HFFc6 (cell line): Measurements from ENCODE around the gene PNCK. TPM values are rescaled to one million over a fixed set of nuclear protein-coding genes. Genes with fewer than 3 reads are reported as not detected.

Experiments used
- DNase-seq: peaks from one replicate; pipeline ENCODE4 v3.0.0-alpha.2; 2018
- H3K27ac Mint-ChIP-seq: 2 replicates; pipeline ENCODE4 v1.8.0; 2020; ENCODE audit warnings: mild to moderate bottlenecking, mixed read lengths
- H3K27me3 Mint-ChIP-seq: 2 replicates; pipeline ENCODE4 v1.8.0; 2021; ENCODE audit warnings: mild to moderate bottlenecking, moderate library complexity, mixed read lengths; ENCODE audit not compliant: insufficient read depth
- H3K36me3 Mint-ChIP-seq: 2 replicates; pipeline ENCODE4 v1.8.0; 2021; ENCODE audit warnings: low read depth, mixed read lengths
- H3K4me1 Mint-ChIP-seq: 2 replicates; pipeline ENCODE4 v1.8.0; 2020; ENCODE audit warnings: low read depth, mixed read lengths
- H3K4me3 Mint-ChIP-seq: 2 replicates; pipeline ENCODE4 v1.8.0; 2020; ENCODE audit warnings: mild to moderate bottlenecking, moderate library complexity, mixed read lengths
- H3K9me3 Mint-ChIP-seq: 2 replicates; pipeline ENCODE4 v1.8.0; 2020; ENCODE audit warnings: mild to moderate bottlenecking, mixed read lengths
- total RNA-seq, 6 experiments: library from RNA; stranded (reverse); fragmentation: NEBNext Ultra II Directional; extraction: Animal tissue kit (Norgen Biotek cat#: 25700); gene quantifications; 2 replicates in 1 of 6; 3 replicates in 5 of 6; pipeline ENCODE4 v1.2.3, GENCODE V29; 2021
- TF ChIP-seq, protein P1 (sequence below): fragments of 200-600 bp; sonication (generic); IDR thresholded peaks from 2 replicates; pipeline ENCODE4 v1.5.0; 2021; ENCODE audit warnings: antibody characterized with exemption, mild to moderate bottlenecking

The PNCK gene
- total RNA-seq, 6 experiments from 2014 or later: 0.26 to 0.43 TPM; not detected in 4

DNA sequence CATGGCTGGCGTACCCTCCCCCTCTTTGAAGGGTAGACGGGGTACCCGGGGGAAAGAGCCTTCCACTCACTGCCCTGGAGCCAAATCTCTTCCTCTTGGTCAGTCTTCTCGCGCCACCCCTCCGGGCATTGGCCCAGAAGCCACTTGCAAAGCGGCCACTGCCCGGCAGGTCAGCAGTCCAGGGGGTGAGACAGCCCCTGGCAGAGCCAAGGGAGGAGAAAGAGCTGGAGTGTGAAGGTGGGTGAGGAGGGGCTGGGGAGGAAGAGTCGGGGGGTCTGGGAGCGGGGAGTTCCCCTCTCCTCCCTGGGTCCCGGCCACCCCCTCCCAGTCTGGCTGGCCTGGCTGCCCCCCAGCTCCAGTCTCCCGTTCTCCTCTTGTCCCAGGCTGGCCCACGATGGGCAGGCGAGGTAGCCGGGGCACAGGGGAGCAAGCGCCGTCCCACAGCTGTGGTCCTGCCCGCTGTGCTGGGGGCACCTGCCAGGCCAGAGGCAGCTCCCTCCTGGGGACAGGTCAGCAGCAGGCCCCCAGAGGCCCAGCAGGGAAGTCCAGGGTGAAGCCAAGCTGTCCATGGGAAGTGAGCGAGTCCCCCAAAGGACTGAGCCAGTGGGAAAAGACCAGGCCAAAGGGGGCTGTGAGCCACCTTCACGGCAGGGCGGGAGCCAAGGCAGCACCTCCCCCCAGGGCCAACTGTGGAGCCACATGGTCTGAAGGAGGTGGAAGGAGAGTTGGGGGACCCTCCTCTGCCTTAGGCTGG lies 48.2 kb downstream of the PNCK start:
- peaks cover 15% of the 10 kb centered on the region for H3K27me3 Mint-ChIP-seq
- no peaks in the 10 kb centered on the region for H3K36me3 Mint-ChIP-seq
- no peak overlapping the region for H3K4me3 Mint-ChIP-seq
- DNase-seq: no peak
- H3K9me3 Mint-ChIP-seq: no peaks in the 10 kb centered on the region
- H3K4me1 Mint-ChIP-seq: no peaks in the 10 kb centered on the region
- TF ChIP-seq, protein P1, sequence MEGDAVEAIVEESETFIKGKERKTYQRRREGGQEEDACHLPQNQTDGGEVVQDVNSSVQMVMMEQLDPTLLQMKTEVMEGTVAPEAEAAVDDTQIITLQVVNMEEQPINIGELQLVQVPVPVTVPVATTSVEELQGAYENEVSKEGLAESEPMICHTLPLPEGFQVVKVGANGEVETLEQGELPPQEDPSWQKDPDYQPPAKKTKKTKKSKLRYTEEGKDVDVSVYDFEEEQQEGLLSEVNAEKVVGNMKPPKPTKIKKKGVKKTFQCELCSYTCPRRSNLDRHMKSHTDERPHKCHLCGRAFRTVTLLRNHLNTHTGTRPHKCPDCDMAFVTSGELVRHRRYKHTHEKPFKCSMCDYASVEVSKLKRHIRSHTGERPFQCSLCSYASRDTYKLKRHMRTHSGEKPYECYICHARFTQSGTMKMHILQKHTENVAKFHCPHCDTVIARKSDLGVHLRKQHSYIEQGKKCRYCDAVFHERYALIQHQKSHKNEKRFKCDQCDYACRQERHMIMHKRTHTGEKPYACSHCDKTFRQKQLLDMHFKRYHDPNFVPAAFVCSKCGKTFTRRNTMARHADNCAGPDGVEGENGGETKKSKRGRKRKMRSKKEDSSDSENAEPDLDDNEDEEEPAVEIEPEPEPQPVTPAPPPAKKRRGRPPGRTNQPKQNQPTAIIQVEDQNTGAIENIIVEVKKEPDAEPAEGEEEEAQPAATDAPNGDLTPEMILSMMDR: no peak
- H3K27ac Mint-ChIP-seq: no peak overlapping the region

DNA sequence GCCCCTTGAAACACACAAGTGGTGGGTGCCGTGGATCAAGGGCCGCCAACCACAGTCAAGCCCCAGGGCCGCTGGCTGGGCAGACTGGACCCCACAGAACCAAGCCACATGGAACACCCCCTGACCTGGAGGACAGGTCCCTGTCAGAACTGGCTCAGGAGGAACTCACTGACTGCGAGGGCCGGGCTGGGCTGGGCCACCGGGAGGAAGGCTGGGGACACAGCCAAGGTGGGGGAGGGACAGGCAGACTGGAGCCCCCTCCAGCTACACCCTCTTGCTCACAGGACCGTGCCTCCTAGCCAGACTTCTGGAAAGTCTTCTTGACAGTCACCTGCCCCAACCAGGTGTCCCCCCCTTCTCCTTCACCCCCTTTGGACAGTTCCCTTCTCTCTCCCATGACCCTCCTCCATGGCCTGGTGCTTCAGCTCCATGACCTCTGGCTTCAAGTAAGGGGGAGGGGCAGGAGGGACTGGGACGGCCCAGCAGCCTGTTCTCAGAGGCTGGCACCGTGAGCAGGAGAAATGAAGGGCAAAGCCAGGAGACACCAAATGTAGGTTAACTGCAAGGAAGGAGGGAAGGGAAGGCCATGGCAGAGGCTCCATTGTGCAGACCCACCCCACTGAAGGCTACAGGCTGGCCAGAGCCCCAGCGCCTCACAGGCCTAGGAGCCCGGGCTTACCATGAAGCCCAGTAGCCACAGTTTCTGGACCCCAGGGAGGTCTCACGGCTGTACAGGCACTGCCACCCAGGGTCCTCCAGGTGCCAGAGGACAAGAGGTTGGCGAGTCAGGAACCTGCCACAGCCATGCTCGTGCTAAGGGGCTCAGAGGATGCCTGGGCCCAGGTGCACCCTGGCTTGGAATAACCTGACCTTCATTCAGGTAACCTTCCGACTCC lies 49.2 kb downstream of the PNCK start:
- Mint-ChIP-seq H3K36me3 (no peaks in the 10 kb centered on the region), H3K9me3 (no peaks in the 10 kb centered on the region), H3K4me1 (no peaks in the 10 kb centered on the region), H3K27me3 (peaks cover 11% of the 10 kb centered on the region), H3K4me3 (no peak overlapping the region), H3K27ac (no peak overlapping the region)
- TF ChIP-seq, protein P1: no peak
- DNase-seq: no peak

DNA sequence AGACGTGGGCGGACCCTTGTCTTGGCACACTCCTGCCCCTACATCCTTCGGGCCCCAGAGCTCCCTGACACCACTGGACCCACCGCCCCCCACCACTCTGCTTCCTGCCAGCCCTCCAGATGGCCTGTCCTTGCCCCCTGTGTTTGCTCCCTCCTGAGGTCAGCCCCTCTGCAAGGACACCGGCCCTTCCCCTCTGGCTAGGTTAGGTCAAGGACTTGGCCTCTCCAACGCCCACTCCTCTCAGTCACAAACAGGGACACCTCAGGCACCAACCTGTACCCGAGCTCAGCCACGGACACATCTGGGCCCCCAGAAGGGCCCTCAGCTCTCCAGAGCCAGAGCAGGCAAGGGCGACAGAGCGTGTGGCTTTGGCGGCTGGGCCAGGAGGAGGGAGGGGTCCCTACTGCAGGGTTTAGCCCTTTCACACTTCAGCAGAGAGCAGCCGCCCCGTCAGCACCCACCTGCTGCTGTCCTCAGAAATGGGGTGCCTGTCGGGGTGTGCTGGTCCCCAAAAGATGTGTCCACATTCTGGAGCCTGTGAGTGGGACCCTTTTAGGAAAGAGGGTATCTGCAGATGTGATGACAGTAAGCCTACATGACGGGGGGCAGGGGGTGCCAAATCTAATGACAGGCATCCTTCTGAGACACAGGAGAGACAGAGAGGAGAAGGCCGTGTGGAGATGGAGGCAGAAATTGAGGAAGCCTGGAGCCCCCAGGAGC lies 50.1 kb downstream of the PNCK start:
- no peaks in the 10 kb centered on the region for H3K9me3 Mint-ChIP-seq
- no peak overlapping the region for H3K4me3 Mint-ChIP-seq
- TF ChIP-seq, protein P1: no peak
- H3K4me1 Mint-ChIP-seq: no peaks in the 10 kb centered on the region
- H3K36me3 Mint-ChIP-seq: no peaks in the 10 kb centered on the region
- no peak overlapping the region for H3K27ac Mint-ChIP-seq
- no peak for DNase-seq
- H3K27me3 Mint-ChIP-seq: peaks cover 16% of the 10 kb centered on the region

DNA sequence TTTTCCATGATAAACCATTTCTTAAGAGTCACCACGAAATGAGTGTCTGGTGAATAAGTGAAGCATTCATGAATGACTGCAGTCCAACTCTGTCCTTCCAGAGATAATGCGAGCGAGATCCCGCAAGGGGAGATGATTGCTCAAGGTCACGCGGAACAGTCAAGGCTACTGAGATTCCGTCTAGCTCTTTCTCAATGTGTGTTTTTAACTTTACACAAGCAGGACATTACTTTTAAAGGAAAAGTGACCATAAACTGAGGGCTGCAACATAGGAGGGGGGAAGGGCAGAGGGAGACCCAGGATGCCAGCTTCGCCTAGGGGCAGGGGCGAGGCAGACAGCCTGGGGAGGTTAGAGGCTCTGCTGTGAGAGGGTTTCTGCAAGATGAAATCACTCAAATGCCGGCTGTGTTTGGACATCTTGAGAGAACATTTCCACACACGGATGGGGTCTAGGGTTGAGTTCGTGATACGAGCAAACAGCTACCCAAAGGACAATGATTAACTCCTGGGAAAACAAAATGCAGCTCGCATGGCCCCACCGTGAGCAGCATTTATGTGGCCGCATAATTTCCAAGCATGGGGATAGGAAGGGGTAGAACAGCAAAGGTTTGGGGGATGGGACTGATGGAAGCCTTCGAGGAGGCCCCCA lies 50.8 kb downstream of the PNCK start:
- Mint-ChIP-seq H3K36me3 (no peaks in the 10 kb centered on the region), H3K9me3 (no peaks in the 10 kb centered on the region), H3K4me1 (no peaks in the 10 kb centered on the region), H3K4me3 (no peak overlapping the region), H3K27me3 (peaks cover 20% of the 10 kb centered on the region), H3K27ac (no peak overlapping the region)
- no peak for DNase-seq
- TF ChIP-seq, protein P1: no peak

DNA sequence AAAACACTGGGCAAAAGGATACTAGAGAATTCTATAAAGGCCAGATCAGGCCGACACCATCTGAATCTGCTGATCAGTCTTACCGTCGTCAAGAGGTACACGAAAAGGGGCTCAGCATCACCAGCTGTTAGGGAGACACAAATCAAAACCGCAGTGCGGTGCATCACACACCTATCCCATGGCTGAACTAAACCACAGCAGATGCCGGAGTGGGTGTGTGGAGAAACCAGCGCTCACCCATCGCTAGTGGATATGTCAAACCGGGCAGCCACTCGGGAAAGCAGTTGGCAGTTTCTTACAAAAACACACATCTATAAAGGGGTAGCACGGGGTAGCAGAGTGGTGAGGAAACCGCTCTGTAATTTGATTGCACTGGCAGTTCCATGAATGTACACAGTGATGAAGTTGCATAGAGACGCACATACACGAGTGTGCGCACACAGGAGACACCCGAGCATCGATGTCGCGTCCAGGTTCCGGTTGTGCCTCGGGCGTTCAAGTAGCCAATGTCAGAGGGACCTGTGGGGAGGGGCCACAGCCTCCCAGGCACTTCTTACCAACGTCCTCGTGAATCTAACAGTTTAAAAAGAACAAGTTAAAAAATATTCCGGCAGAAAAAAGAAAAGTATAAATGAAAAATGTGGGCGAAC lies 51.5 kb downstream of the PNCK start:
- no peaks in the 10 kb centered on the region for H3K36me3 Mint-ChIP-seq
- TF ChIP-seq, protein P1: no peak
- H3K9me3 Mint-ChIP-seq: no peaks in the 10 kb centered on the region
- H3K4me3 Mint-ChIP-seq: no peak overlapping the region
- DNase-seq: no peak
- H3K27me3 Mint-ChIP-seq: peaks cover 21% of the 10 kb centered on the region
- no peak overlapping the region for H3K27ac Mint-ChIP-seq
- H3K4me1 Mint-ChIP-seq: no peaks in the 10 kb centered on the region
